ENCODE data around the gene DNPEP.

The DNPEP gene

DNA sequence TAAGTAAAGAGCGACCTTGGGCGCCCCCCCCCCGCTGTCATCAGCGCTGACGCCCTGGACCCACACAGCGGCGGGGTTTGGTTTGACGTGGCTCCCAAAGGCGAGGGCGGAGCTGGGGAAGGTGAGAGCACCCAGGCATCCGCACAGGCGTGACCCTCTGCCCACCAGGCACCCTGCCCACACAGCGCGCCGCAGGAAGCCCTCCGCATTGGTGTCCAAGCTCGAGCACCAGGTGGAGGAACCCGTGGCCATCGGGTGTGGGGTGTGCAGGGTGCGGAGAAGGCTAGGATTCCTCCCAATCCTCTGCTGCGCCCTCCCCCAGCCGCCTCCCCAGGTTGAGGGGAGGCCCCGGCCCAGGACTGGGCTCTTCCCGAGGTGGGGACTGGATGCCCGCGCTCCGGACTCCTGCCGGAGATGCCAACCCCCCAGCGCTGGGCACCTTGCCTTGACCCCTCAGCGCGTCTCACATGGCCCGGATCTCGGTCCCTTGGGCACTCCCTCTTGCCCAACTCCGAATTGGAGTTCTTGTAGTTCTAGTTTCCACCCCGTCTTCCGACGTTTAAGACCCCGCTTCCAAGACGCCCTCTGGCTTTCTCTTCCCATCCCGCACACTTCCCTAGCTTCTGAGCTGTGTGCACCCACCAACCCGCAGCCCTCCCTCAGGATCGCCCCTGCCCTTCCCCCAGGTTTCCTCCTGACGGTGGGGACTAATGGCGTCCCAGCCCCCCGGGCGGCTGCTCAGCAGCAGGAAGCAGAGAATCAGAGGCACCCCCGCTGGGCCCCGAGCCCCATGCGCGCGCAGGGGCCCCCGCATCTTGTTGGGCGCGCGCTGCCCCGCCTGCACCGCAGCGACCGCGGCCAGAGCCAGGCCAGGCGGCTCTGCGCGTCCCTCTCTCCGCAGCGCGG is 29.3 kb downstream of the DNPEP start:
- TF ChIP-seq, protein P1, sequence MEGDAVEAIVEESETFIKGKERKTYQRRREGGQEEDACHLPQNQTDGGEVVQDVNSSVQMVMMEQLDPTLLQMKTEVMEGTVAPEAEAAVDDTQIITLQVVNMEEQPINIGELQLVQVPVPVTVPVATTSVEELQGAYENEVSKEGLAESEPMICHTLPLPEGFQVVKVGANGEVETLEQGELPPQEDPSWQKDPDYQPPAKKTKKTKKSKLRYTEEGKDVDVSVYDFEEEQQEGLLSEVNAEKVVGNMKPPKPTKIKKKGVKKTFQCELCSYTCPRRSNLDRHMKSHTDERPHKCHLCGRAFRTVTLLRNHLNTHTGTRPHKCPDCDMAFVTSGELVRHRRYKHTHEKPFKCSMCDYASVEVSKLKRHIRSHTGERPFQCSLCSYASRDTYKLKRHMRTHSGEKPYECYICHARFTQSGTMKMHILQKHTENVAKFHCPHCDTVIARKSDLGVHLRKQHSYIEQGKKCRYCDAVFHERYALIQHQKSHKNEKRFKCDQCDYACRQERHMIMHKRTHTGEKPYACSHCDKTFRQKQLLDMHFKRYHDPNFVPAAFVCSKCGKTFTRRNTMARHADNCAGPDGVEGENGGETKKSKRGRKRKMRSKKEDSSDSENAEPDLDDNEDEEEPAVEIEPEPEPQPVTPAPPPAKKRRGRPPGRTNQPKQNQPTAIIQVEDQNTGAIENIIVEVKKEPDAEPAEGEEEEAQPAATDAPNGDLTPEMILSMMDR (conservative IDR thresholded peaks at IDR 0.05; ENCODE audit: low read depth, low read length): no peak
- H3K4me3 ChIP-seq (ENCODE audit: low read length): no peak overlapping the region
- DNase-seq (ENCODE audit: low read depth): no peak

DNA sequence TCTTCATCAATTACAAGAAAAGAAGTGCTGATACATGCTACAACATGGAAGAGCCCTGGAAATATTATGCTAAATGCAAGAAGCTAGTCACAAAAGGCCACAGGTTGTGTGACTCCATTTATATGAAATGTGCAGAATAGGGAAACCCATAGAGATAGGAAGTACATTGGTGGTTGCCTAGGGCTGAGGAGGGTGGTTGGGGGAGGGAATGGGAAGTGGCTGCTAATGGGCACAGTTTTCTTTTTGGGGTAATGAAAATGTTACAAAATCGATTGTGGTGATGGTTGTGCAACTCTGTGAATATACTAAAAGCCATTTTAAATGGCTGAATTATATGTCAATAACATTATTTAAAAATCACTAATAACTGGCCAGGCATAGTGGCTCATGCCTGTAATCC is 30.9 kb downstream of the DNPEP start:
- DNase-seq (ENCODE audit: low read depth): no peak
- TF ChIP-seq, protein P1 (conservative IDR thresholded peaks at IDR 0.05; ENCODE audit: low read depth, low read length): no peak
- H3K4me3 ChIP-seq (ENCODE audit: low read length): no peak overlapping the region

DNA sequence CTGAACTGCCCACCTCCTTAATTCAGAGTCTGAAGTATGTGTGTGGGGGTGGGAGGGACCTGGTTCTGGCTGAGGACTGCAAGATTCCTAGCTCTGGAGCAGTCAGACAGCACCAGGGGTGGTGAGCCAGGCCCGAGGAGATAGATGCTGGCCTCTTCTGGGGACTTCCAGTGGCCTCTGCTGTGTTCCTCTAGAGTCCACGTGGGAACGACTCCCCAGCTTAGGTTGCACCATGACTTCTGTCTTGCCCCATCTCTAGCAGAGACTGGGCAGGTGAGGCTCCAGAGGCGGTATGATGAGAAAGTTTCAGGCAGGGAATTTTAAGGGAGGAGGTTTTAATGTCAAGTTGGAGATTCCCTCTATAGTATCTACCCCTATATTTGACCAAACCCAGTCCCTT is 33.1 kb downstream of the DNPEP start:
- no peak for DNase-seq (ENCODE audit: low read depth)
- TF ChIP-seq, protein P1 (conservative IDR thresholded peaks at IDR 0.05; ENCODE audit: low read depth, low read length): no peak
- no peak overlapping the region for H3K4me3 ChIP-seq (ENCODE audit: low read length)

DNA sequence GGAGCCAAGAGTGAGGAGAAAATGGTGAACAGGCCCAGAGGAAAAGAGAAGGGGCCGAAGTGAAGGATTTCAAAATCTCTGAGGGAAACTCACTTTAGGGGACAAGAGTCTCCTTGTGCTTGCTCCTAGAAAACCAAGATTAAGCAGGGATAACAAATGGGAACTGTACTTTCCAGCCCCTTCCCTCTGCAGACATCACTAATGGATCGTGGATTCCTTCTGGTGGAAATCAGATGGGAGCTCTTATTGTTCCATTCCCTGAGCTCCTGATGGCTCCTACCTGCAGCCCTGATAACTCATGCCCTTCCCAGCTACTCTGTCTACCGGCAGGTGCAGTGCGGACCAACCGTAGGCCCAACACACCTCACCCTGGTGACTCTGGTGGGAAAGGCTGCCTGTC is 34.6 kb downstream of the DNPEP start:
- TF ChIP-seq, protein P1 (conservative IDR thresholded peaks at IDR 0.05; ENCODE audit: low read depth, low read length): no peak
- no peak for DNase-seq (ENCODE audit: low read depth)
- H3K4me3 ChIP-seq (ENCODE audit: low read length): no peak overlapping the region

DNA sequence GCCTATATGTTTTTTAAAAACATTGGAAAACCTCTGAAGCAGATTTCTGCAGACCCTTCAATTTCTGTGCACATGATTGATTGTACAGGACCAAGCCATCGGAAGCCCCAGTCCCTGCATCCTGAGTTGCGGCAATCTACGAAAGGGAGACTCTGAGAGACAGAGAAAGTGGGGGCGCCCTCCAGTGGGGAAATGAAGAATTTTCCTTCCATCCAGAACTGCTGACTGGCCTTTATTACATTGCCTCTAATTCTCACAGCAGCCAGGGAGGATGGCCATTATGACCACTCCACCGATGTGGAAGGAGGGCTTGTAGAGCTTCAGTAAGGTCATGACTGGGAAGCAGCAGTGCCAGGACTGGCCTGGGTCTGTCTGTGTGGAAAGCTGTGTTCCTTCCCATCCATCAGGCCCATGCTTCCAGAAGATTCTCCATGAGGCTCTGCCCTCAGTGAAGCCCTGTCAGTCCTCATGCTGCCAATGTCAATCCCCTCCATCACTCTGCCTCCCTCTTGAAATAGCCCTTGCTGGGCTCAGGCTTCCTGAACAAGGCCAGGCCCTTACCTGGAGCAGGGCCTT is 35.2 kb downstream of the DNPEP start:
- TF ChIP-seq, protein P1 (conservative IDR thresholded peaks at IDR 0.05; ENCODE audit: low read depth, low read length): peak; percentile 71
- DNase-seq (ENCODE audit: low read depth): no peak
- H3K4me3 ChIP-seq (ENCODE audit: low read length): no peak overlapping the region

DNA sequence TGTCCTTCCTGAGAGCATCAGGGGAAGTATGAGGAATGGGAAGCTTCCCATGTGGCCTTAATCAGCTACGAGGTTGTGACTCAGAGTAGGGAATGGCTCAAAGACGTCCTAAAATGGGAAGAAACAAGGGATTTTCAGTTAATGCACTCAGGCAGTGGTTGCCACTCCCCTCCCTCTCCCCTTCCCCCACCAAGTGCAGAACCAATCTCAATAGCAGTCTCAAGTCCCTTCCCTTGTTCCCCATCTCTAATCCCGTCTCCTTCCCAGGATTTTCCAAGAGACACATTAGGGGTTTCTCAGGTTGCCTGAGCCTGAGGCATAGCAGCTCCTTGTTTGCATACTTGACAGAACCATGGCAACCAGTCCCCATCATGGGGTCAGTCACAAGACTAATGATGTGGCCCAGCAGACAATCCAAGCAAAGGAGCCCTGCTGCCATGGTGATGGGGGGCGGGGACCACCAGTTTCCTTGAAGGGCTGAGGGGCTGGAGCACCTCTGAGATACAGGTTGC is 36.9 kb downstream of the DNPEP start:
- TF ChIP-seq, protein P1 (conservative IDR thresholded peaks at IDR 0.05; ENCODE audit: low read depth, low read length): no peak
- no peak overlapping the region for H3K4me3 ChIP-seq (ENCODE audit: low read length)
- no peak for DNase-seq (ENCODE audit: low read depth)
